Breast epithelium (tissue), 3 donors: Measurements from ENCODE around the gene FKBP1B.

Experiments
- POLR2A ChIP-seq: fragments of 450-650 bp; IDR thresholded peaks from one replicate; pipeline ENCODE4 v1.6.1; 2016; ENCODE audit warnings: antibody characterized with exemption, mild to moderate bottlenecking, moderate library complexity
- POLR2AphosphoS5 ChIP-seq, 3 donors: sonication (generic); formaldehyde crosslinking; IDR thresholded peaks; one replicate each; pipeline ENCODE4 v1.6.1; 2017; ENCODE audit warnings: antibody characterized with exemption in 3 of 3
- TF ChIP-seq, protein P1 (sequence below), 3 donors: fragments of 450-650 bp; IDR thresholded peaks; one replicate each; pipeline ENCODE4 v1.5.1; 2016 to 2017; ENCODE audit warnings: antibody characterized with exemption in 3 of 3, mild to moderate bottlenecking in 3 of 3, moderate library complexity in 3 of 3

DNA sequence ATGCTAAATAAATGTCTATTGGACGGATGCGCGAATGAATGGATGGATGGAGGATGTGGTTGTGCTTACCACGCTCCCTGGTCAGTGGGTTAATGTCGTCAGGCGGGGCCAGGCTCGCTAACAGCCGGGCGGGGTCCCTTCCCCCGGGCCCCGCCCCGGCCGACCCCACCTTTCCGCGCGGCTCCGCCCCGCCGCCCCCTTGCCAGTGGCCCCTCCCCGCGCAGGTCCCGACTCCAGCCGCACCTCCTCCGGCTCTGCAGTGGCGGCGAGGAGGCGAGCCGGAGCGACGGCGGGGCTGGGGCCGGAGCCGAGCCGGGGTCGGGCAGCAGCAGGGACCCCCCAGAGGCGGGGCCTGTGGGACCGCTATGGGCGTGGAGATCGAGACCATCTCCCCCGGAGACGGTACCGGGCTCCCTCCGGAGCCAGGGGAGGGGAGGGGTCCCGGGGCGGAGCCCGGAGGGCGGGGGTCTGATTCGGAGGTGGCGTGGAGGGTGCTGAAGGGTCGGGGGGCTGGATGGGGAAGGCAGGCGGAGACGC, at the start of gene FKBP1B:
- TF ChIP-seq, protein P1, sequence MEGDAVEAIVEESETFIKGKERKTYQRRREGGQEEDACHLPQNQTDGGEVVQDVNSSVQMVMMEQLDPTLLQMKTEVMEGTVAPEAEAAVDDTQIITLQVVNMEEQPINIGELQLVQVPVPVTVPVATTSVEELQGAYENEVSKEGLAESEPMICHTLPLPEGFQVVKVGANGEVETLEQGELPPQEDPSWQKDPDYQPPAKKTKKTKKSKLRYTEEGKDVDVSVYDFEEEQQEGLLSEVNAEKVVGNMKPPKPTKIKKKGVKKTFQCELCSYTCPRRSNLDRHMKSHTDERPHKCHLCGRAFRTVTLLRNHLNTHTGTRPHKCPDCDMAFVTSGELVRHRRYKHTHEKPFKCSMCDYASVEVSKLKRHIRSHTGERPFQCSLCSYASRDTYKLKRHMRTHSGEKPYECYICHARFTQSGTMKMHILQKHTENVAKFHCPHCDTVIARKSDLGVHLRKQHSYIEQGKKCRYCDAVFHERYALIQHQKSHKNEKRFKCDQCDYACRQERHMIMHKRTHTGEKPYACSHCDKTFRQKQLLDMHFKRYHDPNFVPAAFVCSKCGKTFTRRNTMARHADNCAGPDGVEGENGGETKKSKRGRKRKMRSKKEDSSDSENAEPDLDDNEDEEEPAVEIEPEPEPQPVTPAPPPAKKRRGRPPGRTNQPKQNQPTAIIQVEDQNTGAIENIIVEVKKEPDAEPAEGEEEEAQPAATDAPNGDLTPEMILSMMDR (IDR thresholded peaks at IDR 0.05) = no peak
- TF ChIP-seq POLR2A (no peak), POLR2AphosphoS5 (IDR thresholded peaks at IDR 0.05) (no peak)
